ENCODE data around the gene PLAC1. TPM values are rescaled to one million over a fixed set of nuclear protein-coding genes. Genes with fewer than 3 reads are reported as not detected.

The PLAC1 gene
- total RNA-seq, 1 experiment from 2014 or later, result 0.17 TPM

- peak; percentile 87 for DNase-seq (ENCODE audit: low read depth)
Observed at GRCh38 chrX:134631426-134632346, 26.6 kb downstream of the PLAC1 start.

- DNase-seq (ENCODE audit: low read depth), result no peak
Observed at GRCh38 chrX:134628663-134629062, 29.6 kb downstream of the PLAC1 start.

GRCh38 chrX:134626434-134626833, 31.8 kb downstream of the PLAC1 start:
- no peak for DNase-seq (ENCODE audit: low read depth)

- no peak for DNase-seq (ENCODE audit: low read depth)
Observed at GRCh38 chrX:134625315-134625718, 33.0 kb downstream of the PLAC1 start.

- DNase-seq (ENCODE audit: low read depth), result no peak
Observed at GRCh38 chrX:134624046-134624430, 34.2 kb downstream of the PLAC1 start.

- DNase-seq (ENCODE audit: low read depth), result no peak
Observed at GRCh38 chrX:134623293-134624045, 34.8 kb downstream of the PLAC1 start.

DNA sequence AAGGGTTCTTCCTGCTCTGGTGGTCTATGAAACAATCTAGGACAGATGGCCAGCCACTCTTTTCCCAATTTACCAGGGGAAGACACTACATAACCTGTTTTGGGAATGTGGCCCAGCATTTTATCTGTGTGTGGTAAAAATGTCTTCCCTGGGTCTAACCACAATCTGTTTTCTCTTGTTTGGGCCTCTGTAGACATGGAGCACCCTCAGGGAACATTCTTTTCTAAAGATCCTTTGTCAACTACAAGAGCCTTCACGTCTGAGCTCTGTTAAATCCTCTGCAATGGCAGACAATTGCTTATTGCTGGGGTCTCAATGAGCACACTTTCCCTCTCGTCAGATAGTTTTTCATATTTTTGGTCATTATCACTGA, 35.5 kb downstream of the PLAC1 start:
- DNase-seq (ENCODE audit: low read depth), result peak; percentile 44

DNA sequence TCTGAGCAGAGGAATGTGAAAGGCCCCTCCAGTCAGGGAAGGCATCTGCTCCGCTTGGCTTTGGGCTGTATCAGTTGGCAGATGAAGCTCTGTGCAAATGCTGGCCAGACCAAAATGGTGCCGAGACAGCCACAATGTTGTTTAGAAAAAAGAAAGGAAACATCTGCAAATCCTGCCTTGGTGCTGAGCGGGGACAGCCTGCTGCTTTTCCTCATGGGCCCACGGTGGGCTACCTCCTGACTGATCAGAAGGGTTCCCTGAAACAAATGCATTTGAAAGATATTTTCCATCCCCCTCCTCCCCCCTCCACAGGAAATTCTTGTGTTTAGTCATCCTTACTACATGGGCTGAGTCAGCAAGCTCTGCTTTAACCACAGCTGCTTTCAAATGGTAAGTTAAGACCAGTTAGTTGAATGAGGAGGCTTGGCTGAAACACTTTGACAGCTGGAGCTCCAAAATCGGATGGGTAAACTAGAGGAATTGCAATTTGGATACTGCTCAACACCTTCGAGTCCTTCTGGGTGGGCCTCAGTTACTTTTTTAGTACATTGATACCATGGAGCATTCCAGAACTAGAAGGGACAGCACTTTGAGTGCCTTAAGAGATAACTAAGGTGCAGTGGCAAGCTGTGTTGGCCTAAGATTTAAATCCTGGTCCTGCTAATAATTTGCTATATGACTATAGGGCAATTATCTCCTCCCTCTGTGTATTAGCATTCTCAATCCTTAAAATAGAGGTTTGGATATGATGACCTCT, 36.0 kb downstream of the PLAC1 start:
- DNase-seq (ENCODE audit: low read depth), result peak; percentile 92

GRCh38 chrX:134619838-134620237, 38.4 kb downstream of the PLAC1 start:
- peak; percentile 21 for DNase-seq (ENCODE audit: low read depth)

GRCh38 chrX:134613396-134613795, 44.9 kb downstream of the PLAC1 start:
- no peak for DNase-seq (ENCODE audit: low read depth)

GRCh38 chrX:134608153-134608552, 50.1 kb downstream of the PLAC1 start:
- DNase-seq (ENCODE audit: low read depth), result no peak

DNA sequence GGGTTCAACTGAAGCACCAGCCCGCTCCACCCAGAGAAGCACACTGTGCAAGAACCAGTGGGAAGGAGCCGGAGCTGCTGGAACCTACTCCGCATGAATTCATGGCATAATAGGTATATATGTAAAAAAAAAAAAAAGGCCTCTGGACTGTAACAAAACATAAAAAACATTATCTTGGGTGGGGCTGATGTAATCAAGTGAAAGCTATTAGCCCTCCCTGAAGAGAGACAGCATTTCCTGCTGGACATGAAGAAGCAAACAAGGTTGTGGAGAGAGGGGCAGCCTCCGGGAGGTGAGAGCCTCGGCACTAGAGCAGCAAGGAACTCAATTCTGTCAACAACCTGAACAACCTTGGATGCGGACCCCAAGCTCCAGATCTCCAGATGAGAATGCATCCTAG, 50.7 kb downstream of the PLAC1 start:
- no peak for DNase-seq (ENCODE audit: low read depth)

- peak; percentile 75 for DNase-seq (ENCODE audit: low read depth)
Observed at GRCh38 chrX:134604701-134605311, 53.5 kb downstream of the PLAC1 start.

- peak; percentile 84 for DNase-seq (ENCODE audit: low read depth)
Observed at GRCh38 chrX:134603806-134604700, 54.2 kb downstream of the PLAC1 start.

- DNase-seq (ENCODE audit: low read depth), result no peak
Observed at GRCh38 chrX:134602410-134602809, 55.9 kb downstream of the PLAC1 start.

DNA sequence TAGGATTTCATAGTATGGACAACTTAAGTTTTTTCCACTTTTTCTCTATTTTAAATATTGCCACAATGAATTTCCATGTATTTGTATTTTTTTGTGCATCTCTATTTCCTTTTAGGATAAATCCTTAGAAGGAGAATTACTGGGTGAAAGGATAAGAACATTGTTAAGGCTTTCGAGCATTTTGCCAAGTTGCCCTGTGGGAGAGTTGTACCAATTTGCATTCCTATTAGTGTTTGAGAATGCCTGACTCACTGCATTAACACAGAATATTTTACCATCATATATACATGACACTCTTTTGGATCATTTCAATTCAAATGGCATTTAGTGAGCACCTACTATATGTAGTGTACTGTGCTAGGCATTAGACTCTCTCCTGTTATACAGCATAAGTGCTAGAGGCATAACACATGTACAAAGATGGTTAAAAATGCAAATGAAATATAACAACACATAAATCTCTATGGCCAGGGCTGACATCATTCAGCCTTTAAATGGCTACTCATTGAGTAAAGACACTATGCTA, 57.0 kb downstream of the PLAC1 start:
- DNase-seq (ENCODE audit: low read depth), result peak; percentile 23

GRCh38 chrX:134600714-134601113, 57.6 kb downstream of the PLAC1 start:
- peak; percentile 72 for DNase-seq (ENCODE audit: low read depth)

GRCh38 chrX:134599184-134599914, 58.9 kb downstream of the PLAC1 start:
- peak; percentile 79 for DNase-seq (ENCODE audit: low read depth)

DNA sequence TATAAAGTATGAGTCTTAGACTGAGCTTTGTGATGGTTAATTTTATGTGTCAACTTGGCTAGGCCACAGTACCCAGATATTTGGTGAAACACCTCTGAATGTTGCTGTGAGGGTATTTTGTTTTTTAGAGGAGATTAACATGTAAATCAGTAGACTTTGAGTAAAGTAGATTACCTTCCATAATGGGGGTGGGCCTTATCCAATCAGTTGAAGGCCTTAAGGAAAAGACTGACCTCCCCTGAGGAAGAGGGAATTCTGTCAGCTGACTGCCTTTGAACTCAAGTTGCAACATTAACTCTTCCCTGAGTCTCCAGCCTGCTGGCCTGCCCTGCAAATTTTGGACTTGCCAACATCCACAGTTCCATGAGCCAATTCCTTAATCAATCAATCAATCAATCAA, 66.0 kb downstream of the PLAC1 start:
- DNase-seq (ENCODE audit: low read depth), result no peak

GRCh38 chrX:134591502-134591901, 66.8 kb downstream of the PLAC1 start:
- no peak for DNase-seq (ENCODE audit: low read depth)

Measured in LHCN-M2 (cell line).